Activated CD4-positive, CD25-positive, alpha-beta regulatory T cell treated with anti-CD3 and anti-CD28 coated beads, Interleukin-2, amount 50 U/mL, for 24 hours (primary cell): ENCODE data around the gene SPATA9.

Experiments
- ATAC-seq, 2 donors: fragments of 150-1000 bp; cut with Tn5 transposase; one replicate each; pipeline ENCODE4 v1.10.0; 2021; ENCODE audit warnings: mild to moderate bottlenecking in 1 of 2, moderate library complexity in 1 of 2

The SPATA9 gene

DNA sequence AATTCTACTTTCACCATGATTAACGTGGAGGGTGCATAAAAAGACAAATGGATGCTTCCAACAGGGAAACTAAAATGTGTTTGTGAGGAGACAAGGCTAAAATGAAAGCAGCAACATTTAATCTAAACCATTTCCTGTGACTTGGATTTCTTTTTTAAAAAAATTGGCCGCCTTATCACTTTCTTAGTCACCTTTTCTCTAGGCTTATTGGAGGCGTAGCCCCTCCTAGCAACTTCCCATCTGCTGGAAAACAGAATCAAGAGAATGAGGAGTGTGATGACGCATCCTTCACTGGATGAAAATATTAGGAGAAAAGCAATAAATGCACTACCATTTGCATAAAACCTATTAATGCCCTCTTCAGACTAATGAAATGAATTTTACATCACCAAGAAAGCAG lies 63.7 kb downstream of the SPATA9 start:
- ATAC-seq, result no peak

DNA sequence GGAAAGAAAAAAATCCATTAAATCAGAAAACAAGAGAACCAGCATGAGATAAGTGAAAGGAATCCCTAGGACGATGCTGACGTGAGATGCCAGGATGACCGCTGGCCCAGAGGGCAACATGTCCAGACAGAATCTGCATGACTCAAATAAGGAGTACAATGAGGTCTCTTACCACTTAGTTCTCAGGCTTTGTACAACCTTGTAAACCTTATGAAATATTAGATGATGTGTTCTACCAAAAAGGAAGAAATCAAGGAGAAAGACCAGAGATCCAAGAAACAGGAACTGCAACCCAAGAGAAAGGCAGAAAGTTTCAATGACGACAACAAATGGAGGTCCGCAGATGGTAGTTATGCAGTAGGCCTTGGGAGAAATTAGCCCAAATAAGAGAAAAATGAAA lies 65.7 kb downstream of the SPATA9 start:
- no peak for ATAC-seq

DNA sequence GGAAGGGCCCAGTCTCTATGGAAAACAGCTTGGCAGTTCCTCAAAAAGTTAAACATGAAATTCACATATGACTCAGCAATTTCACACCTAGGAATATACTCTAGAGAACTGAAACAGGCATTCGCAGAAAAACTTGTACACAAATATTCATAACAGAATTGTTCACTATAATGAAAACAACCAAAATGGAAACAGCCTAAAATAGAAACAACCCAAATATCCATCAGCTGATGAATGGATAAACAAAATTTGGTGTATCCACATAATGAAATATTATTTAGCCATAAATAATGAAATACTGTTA lies 67.7 kb downstream of the SPATA9 start:
- ATAC-seq, result no peak

DNA sequence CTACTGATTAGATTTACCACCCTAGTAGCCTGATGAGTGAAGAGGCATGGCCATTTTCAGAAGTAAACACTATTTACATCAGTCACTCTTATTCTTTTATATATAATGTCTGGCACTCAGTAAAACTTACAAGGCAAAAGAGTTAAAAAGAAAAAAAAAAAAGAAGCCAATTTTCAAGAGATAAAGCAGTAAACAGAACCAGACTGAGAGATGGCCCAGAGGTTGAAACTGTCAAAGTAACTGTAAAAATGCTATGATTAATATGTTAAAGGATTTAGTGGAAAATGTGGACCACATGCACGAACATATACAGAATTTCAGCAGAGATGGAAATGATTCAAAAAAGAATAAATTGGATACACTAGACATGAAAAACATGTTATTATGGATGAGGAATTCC lies 69.3 kb downstream of the SPATA9 start:
- ATAC-seq, result no peak

DNA sequence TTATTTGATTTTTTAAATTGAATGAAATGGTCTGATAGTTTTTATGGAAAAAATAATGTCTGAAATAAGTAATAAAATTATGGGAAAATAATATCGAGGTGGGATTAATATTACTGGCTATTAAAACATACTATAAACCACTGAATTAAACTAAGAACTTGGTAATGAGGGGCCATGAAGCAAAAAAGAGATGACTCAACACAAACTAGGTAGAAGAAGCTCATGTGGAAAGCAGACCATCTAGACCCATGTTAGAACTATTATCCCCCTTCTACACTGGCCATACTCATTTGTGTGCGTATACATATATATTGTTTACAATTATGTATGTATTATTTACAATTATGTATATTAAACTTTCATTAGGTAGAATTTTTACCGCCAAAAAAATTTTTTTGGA lies 71.4 kb downstream of the SPATA9 start:
- ATAC-seq, result no peak

DNA sequence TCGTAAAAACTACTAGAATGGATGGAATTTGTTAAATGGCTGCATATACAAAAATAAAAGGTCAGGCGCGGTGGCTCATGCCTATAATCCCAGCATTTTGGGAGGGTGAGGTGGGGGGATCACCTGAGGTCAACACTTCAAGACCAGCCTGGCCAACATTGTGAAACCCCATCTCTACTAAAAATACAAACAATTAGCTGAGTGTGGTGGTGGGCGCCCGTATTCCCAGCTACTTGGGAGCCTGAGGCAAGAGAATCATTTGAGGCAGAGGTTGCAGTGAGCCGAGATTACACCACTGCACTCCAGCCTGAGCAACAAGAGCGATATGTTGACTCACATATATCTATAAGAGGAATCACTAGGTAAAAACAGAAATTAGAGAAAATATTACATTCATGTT lies 72.2 kb downstream of the SPATA9 start:
- ATAC-seq, result no peak

DNA sequence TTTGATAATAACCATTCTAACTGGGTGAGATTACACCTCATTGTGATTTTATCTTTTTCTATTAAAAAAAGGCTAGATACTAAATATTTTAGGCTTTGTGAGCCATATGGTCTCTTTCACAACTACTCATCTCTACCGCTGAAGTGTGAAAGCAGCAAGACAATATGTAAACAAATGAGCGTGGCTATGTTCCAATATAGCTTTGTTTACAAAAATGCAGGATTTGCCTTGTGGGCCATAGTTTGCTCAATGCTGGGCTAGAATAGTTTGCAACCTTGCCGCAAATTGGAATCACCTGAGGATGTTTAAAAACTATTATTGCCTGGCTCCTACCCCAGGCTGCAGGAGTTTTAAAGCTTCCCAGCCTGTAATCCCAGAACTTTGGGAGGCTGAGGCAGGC lies 73.1 kb downstream of the SPATA9 start:
- ATAC-seq, result no peak
